ENCODE data around the gene HDGFL2.

Gene HDGFL2

DNA sequence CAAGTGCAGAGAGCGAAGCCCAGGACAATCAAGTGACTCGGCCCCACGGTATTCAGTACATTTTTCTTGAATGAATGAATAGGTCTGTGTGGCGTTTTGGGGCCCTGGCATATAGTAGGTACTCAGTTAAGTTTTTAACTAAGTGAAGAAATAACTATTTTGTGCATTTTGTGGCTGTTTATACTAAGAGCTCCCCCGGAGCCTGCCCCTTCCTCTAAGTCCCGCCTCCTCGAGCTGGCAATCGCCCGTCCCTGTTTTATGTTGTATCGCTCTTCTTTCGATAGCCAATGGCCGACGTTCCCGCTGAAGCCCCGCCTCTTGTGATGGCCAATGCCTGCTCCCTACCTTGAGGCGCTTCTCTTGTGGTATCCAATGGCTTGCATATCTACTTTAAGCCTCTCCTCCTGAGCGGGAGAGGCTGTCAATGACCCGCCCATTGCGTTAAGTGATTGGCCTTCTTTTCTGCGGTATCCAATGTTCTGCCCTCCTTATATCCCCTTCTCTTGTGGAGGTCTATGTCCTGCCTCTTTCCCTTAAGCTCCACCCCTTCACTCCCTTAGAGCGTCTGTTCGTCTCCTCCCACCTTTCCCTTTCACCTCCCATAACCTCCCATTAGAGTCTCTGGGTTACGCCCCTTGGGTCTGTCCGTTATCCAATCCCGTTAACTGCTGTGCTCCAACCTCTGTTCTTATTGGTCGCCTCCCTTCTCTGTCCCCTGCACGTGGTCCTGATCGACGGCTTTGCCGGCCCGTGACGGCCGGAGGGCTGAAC is 509 bp upstream of the HDGFL2 start:
- FAIRE-seq = peak; percentile 100

GRCh38 chr19:4473011-4473762 is 1.1 kb downstream of the HDGFL2 start:
- no peak for FAIRE-seq

DNA sequence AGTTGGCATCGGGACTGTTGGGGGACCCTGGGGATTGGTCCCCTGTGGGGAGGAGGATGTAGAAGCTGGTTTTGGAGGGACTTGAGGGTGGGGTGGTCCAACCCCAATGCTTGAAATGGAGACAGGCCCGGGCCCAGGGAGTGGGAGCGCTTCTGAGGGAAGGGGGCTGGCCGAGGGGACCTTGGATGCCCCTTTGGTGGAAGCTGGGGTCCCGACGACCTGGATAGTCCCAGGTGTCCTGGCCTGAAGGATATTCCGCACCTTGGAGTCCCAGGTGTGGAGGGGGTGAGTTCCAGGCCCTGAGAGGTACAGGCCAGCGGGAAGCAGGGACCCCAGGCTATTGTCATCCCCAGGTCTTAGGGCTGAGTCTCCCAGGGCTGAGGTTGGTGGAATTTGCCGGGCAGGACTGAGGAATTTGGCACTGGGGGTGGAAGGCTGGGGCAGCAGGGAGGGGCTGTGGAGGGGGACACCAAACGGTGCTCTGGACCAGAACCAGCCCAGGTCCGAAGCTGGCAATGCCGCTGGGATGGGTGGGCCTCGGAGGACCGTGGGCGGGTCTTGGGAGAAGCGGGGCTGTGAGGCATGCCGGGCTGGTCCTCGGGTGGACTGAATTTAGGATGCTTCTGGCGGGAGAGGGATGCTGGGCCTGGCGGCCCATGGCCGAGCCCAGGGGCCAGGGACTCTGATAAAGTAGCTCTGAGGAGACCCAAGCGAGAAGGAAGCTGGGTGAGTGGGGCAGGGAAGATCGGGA is 1.8 kb downstream of the HDGFL2 start:
- no peak for FAIRE-seq

DNA sequence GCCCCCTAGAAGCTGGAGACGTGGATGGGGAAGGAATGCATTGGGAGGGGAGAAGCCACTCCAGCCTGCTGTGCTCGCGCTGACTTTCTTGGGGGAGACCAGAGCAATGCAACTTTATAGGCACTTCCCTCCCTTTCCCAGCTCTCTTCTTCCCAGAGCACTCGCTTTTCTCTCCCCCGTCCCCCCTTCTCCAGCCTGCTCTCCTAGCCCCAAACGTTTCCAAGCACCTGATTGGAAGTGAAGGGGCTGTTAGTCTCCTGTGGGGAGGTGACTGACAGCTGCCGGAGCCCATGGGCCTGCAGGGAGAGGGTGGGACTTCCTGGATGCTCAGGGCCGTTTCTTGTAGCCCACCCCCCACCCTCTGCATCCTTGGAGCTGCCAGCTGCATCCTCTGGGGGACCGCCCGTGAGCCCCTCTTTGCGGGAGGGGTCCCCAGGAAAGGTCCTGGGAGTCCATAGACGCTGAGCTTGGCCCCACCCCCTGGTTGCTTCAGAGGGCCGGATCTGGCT is 2.5 kb downstream of the HDGFL2 start:
- FAIRE-seq = peak; percentile 96

DNA sequence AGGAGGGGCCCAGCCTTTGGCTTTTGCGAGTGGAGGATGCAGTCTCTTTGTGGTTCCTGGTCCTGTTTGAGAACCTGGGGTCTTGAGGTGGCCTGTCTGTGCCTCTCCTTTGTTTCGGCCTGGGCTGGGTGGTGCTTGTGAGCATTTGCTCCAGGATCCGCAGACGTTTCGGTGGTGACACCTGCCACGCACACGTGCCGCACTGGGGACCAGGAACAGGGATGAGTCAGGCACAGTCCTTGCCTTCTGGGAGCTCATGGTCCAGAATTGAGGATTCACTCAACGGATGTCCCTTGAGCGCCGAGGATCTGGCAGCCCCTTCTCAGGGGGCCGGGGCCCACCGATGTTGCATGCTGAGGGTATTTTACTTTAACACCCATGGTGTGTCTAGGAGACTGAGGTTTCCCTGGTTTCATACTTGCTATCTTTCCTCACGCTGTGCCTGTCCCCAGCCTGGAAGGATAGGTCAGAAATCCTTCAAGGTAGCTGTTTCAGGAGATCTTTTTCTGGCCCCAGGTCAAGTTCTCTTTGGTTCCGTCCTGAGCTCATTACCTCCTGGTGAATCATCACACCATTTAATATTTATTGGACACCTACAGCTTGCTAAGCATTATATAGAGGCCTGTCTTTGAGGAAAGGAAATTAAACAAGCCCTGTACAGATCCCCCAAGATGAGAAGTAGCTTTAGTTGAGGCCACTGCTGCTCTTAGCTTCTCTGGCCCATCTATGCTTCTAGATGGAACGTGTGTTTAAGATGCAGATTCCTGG is 5.1 kb downstream of the HDGFL2 start:
- FAIRE-seq = no peak

DNA sequence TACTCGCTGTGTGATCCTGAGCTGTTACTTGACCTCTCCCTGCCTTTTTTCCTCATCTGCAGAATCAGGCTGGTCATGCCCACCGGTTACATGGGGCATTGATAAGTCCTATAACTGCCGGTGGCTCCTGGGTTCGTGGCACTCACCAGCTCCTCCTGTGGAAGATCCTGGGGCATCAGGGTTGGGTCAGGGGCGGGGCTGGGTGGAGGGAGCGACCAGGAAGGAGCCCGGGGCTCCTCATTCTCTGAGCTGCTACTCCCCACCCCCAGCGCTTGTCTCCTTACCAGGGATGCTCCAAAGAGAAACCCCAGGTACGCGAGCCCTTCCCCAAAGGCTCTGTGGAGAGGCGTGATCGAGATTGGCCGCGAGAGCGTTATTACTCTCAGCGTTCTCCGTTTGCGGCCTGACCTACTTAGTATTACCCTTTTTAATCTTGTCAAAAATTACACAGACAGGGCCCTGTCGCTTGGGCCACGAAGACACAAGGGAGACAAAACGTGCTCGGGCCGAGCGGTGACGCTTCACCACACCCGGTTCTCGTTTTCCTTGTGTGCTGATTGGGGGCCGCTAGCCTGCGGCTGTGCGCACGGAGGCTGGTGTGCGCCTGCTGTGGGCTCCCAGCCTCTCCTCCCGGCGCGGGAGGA is 10.7 kb downstream of the HDGFL2 start:
- FAIRE-seq = no peak

DNA sequence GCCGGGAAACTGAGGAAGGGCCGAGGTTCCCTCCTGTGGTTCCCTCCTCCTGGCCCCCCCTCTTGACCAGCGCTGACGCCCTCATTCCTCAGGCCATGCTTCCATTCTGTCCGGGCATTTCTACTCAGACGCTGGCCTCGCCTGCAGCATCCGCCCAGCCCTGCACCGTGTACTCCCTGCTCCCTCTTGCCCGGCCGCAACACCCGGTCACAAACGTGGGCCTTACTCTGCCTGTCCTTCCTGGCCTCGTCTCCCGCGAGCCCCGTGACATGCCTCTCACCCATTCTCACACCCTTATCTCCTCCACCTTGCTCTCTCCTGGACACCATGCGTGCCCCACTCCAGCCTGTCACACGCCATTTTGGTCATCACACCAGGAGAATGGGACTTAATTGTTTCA is 11.3 kb downstream of the HDGFL2 start:
- FAIRE-seq = no peak

- no peak for FAIRE-seq
These were observed 15.5 kb downstream of the HDGFL2 start for GRCh38 chr19:4487572-4487971.

GRCh38 chr19:4488496-4488895 is 16.4 kb downstream of the HDGFL2 start:
- no peak for FAIRE-seq

DNA sequence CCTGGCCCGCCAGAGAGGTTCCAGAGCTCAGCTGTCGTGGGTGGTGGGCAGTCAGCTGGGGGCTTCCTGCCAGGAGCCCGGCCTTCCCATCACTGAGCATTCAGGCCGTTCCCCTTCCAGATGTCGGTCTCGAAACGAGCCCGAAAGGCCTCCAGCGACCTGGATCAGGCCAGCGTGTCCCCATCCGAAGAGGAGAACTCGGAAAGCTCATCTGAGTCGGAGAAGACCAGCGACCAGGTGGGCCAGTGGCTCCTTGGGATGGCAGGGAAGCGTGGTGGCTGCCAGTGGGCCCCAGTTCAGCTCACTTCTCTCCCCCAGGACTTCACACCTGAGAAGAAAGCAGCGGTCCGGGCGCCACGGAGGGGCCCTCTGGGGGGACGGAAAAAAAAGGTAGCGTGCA is 19.3 kb downstream of the HDGFL2 start:
- FAIRE-seq = no peak

DNA sequence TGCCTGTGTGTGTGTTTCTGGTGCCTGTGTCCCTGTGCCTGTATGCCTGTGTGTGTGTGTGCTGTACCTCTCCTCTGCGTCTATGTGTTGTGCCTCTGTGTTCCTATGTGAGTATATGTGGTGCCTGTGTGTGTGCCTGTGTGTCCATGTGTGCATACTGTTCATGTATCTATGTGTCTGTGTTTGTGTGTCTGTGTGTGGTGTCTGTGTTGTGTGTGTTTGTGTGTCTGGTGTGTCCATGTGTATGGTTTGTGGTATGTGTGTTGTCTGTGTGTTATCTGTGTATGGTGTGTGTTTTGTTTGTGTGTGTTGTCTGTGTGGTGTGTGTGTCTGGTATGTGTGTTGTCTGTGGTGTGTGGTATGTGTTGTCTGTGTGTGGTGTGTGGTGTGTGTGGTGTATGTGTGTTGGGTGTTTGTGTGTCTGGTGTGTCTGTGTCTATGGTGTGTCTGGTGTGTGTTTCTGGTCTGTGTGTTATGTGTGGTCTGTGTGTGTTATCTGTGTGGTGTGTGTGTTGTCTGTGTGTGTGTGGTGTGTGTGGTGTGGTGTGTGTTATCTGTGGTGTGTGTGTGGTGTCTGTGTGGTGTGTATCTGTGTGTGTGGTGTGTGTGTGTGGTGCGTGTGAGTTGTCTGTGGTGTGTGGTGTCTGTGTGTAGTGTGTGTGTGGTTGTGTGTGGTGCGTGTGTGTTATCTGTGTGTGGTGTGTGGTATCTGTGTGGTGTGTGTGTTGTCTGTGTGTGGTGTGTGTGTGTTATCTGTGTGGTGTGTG is 20.4 kb downstream of the HDGFL2 start:
- FAIRE-seq = no peak

DNA sequence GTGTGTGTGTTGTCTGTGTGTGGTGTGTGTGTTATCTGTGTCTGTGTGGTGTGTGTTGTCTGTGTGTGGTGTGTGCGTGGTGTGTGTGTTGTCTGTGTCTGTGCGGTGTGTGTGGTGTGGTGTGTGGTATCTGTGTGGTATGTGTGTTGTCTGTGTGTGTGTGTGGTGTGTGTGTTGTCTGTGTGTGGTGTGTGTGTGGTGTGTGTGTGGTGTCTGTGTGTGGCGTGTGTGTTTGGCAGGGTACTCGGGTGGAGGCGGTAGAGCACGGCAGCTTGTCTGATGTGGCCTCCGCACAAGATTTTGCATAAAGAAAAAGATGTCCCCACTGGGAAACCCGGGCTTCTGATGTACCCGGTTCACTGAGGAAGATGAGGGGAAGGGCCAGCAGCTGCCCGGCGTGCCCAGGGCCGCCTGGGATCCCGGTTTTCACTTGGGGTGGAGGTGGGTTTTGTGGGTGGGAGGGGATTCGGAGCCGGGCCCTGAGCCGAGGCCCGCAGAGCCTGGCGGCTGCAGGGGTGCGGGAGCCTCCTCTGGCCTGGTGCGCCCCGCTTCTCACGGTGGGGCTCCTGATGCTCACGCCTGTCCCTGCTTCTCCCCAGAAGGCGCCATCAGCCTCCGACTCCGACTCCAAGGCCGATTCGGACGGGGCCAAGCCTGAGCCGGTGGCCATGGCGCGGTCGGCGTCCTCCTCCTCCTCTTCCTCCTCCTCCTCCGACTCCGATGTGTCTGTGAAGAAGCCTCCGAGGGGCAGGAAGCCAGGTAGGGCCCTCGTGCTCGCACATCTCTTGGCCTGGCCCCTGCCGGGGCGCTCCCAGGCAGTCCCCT is 21.2 kb downstream of the HDGFL2 start:
- no peak for FAIRE-seq

- FAIRE-seq = no peak
These were observed 22.0 kb downstream of the HDGFL2 start for GRCh38 chr19:4493929-4494690.

DNA sequence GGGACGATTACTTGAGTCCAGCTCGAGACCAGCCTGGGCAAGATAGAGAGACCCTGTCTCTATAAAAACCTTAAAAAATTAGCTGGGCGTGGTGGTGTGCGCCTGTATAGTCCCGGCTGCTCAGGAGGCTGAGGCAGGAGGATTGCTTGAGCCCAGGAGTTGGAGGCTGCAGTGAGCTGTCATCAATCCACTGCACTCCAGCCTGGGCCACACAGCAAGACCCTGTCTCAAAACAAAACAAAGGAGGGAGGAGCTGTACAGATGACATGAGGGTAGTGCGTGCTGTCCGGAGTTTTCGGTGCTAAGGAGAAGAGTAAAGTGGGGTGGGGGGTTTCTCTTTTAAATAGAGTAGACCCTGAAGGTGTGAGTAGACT is 22.6 kb downstream of the HDGFL2 start:
- FAIRE-seq = no peak

DNA sequence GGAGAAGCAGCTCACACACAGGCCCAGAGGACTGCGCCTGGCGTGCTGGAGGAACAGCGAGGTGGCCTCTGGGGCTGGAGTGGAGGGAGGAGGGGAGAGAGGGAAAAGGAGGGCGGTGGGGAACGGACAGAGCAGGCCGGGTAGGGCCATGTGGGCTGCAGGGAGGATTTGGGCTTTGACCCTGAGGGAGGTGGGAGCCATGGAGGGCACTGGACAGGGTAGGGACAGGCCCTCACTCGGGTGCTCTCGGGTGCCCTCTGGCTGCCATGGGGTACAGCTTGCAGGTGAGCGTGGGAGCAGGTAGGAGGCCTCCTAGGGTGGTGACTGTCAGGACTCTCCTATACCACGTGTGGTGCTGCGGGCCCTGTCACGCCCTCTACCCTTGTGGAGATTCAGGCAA is 23.4 kb downstream of the HDGFL2 start:
- no peak for FAIRE-seq

DNA sequence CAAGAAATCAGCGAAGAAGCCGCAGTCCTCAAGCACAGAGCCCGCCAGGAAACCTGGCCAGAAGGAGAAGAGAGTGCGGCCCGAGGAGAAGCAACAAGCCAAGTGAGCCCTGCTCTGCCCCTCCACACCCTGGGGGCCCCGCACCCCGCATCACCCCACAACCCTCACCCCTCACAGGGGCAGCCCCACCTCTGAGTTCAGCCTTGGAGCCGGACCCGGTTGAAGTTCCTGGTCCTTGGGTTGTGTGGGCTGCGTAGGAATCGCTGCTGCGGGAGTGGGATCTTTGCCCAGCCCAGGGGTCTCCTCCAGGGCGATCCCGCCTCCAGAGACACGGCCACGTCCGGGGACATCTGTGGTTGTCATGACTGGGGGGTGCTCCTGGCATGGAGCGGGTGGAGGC is 24.2 kb downstream of the HDGFL2 start:
- no peak for FAIRE-seq

GRCh38 chr19:4497770-4498389 is 25.8 kb downstream of the HDGFL2 start:
- FAIRE-seq = no peak

GRCh38 chr19:4498694-4499093 is 26.6 kb downstream of the HDGFL2 start:
- no peak for FAIRE-seq

GRCh38 chr19:4499318-4499717 is 27.2 kb downstream of the HDGFL2 start:
- no peak for FAIRE-seq
